A172 (cell line): Measurements from ENCODE around the gene PIH1D2. TPM values are rescaled to one million over a fixed set of nuclear protein-coding genes. Genes with fewer than 3 reads are reported as not detected.
"Not testable (repeated sequence)": the region's sequence is repeated elsewhere in the genome, so short reads cannot be mapped to it uniquely, and the experiment has no call there.

Source experiments
- DNase-seq: peaks from one replicate; pipeline ENCODE4 v3.0.0-alpha.2; 2015; ENCODE audit warnings: low spot score
- total RNA-seq: library from RNA; depleted of rRNA; stranded (reverse); fragments of >200 nt; shearing (Covaris generic); gene quantifications from 2 replicates; pipeline ENCODE4 v1.2.3, GENCODE V29; 2014

Gene PIH1D2
- total RNA-seq, 1 experiment from 2014 or later = 3.3 TPM

GRCh38 chr11:112051768-112052167 is 22.0 kb downstream of the PIH1D2 start:
- no peak for DNase-seq

- no peak for DNase-seq
These were observed 23.1 kb downstream of the PIH1D2 start for GRCh38 chr11:112050721-112051120.

- DNase-seq = no peak
These were observed 24.0 kb downstream of the PIH1D2 start for GRCh38 chr11:112049777-112050176.

GRCh38 chr11:112048256-112048655 is 25.6 kb downstream of the PIH1D2 start:
- not testable (repeated sequence) for DNase-seq

GRCh38 chr11:112046647-112047046 is 27.2 kb downstream of the PIH1D2 start:
- DNase-seq = not testable (repeated sequence)

GRCh38 chr11:112044961-112045360 is 28.9 kb downstream of the PIH1D2 start:
- no peak for DNase-seq

GRCh38 chr11:112042961-112043304 is 30.9 kb downstream of the PIH1D2 start:
- DNase-seq = no peak

GRCh38 chr11:112042161-112042960 is 31.5 kb downstream of the PIH1D2 start:
- peak; percentile 45 for DNase-seq

GRCh38 chr11:112037527-112037926 is 36.3 kb downstream of the PIH1D2 start:
- no peak for DNase-seq

- DNase-seq = no peak
These were observed 39.9 kb downstream of the PIH1D2 start for GRCh38 chr11:112033902-112034301.

GRCh38 chr11:112029460-112029859 is 44.4 kb downstream of the PIH1D2 start:
- no peak for DNase-seq

GRCh38 chr11:112026784-112027410 is 46.9 kb downstream of the PIH1D2 start:
- not testable (repeated sequence) for DNase-seq

- DNase-seq = peak; percentile 8
These were observed 48.1 kb downstream of the PIH1D2 start for GRCh38 chr11:112025707-112026106.

- DNase-seq = peak; percentile 56
These were observed 48.8 kb downstream of the PIH1D2 start, which contains the start of gene DLAT for GRCh38 chr11:112024773-112025678. Gene DLAT (plus strand): TSS chr11:112025408. CDS start chr11:112025473, 65 bp downstream.

- no peak for DNase-seq
These were observed 49.5 kb downstream of the PIH1D2 start for GRCh38 chr11:112024178-112024772.

GRCh38 chr11:112023104-112023503 is 50.7 kb downstream of the PIH1D2 start:
- no peak for DNase-seq

GRCh38 chr11:112019066-112019465 is 54.8 kb downstream of the PIH1D2 start:
- DNase-seq = no peak
